ENCODE measurements around the gene BLMH. TPM values are rescaled to one million over a fixed set of nuclear protein-coding genes. Genes with fewer than 3 reads are reported as not detected.

BLMH gene
- polyA plus RNA-seq, 4 donors = 72.3 to 99.7 (median 81.3) TPM

- no peak for DNase-seq (ENCODE audit: low read depth in 4 of 4, low spot score in 2 of 4)
Observed at GRCh38 chr17:30309591-30309990, 17.8 kb upstream of the BLMH start.

GRCh38 chr17:30308406-30308805, 16.7 kb upstream of the BLMH start:
- DNase-seq (ENCODE audit: low read depth in 4 of 4, low spot score in 2 of 4) = no peak

- DNase-seq (ENCODE audit: low read depth in 4 of 4, low spot score in 2 of 4) = no peak
Observed at GRCh38 chr17:30304778-30305177, 13.0 kb upstream of the BLMH start.

- DNase-seq (ENCODE audit: low read depth in 4 of 4, low spot score in 2 of 4) = no peak
Observed at GRCh38 chr17:30302241-30302640, 10.5 kb upstream of the BLMH start.

GRCh38 chr17:30300818-30301217, 9.1 kb upstream of the BLMH start:
- DNase-seq (ENCODE audit: low read depth in 4 of 4, low spot score in 2 of 4) = no peak

- no peak for DNase-seq (ENCODE audit: low read depth in 4 of 4, low spot score in 2 of 4)
Observed at GRCh38 chr17:30299000-30299399, 7.3 kb upstream of the BLMH start.

- no peak for DNase-seq (ENCODE audit: low read depth in 4 of 4, low spot score in 2 of 4)
Observed at GRCh38 chr17:30297715-30298114, 6.0 kb upstream of the BLMH start.

GRCh38 chr17:30296499-30297080, 4.8 kb upstream of the BLMH start:
- no peak for DNase-seq (ENCODE audit: low read depth in 4 of 4, low spot score in 2 of 4)

GRCh38 chr17:30292286-30292858, 628 bp upstream of the BLMH start:
- peak in 2 of 4 donors; percentile 37 for DNase-seq (ENCODE audit: low read depth in 4 of 4, low spot score in 2 of 4)

GRCh38 chr17:30290696-30291542, 825 bp downstream of the BLMH start:
- peak in 3 of 4 donors; percentile 20 to 31 (median 23) for DNase-seq (ENCODE audit: low read depth in 4 of 4, low spot score in 2 of 4)

GRCh38 chr17:30290077-30290476, 1.7 kb downstream of the BLMH start:
- no peak for DNase-seq (ENCODE audit: low read depth in 4 of 4, low spot score in 2 of 4)

- no peak for DNase-seq (ENCODE audit: low read depth in 4 of 4, low spot score in 2 of 4)
Observed at GRCh38 chr17:30279156-30279555, 12.6 kb downstream of the BLMH start.

GRCh38 chr17:30278032-30278431, 13.7 kb downstream of the BLMH start:
- no peak for DNase-seq (ENCODE audit: low read depth in 4 of 4, low spot score in 2 of 4)

GRCh38 chr17:30275911-30276310, 15.8 kb downstream of the BLMH start:
- no peak for DNase-seq (ENCODE audit: low read depth in 4 of 4, low spot score in 2 of 4)

GRCh38 chr17:30274887-30275286, 16.9 kb downstream of the BLMH start:
- DNase-seq (ENCODE audit: low read depth in 4 of 4, low spot score in 2 of 4) = no peak

GRCh38 chr17:30273373-30273772, 18.4 kb downstream of the BLMH start:
- no peak for DNase-seq (ENCODE audit: low read depth in 4 of 4, low spot score in 2 of 4)

GRCh38 chr17:30271102-30271501, 20.6 kb downstream of the BLMH start:
- DNase-seq (ENCODE audit: low read depth in 4 of 4, low spot score in 2 of 4) = no peak

- DNase-seq (ENCODE audit: low read depth in 4 of 4, low spot score in 2 of 4) = no peak
Observed at GRCh38 chr17:30267625-30268024, 24.1 kb downstream of the BLMH start.

- no peak for DNase-seq (ENCODE audit: low read depth in 4 of 4, low spot score in 2 of 4)
Observed at GRCh38 chr17:30263552-30264333, 28.0 kb downstream of the BLMH start.

GRCh38 chr17:30256756-30257506, 34.8 kb downstream of the BLMH start:
- DNase-seq (ENCODE audit: low read depth in 4 of 4, low spot score in 2 of 4) = no peak
